Measurements from ENCODE around the gene VAV3.
A peak's percentile ranks its signal among the peaks of the same experiment; 100 is the strongest.
"Not testable (repeated sequence)": the region's sequence is repeated elsewhere in the genome, so short reads cannot be mapped to it uniquely, and the experiment has no call there.

VAV3 gene

DNA sequence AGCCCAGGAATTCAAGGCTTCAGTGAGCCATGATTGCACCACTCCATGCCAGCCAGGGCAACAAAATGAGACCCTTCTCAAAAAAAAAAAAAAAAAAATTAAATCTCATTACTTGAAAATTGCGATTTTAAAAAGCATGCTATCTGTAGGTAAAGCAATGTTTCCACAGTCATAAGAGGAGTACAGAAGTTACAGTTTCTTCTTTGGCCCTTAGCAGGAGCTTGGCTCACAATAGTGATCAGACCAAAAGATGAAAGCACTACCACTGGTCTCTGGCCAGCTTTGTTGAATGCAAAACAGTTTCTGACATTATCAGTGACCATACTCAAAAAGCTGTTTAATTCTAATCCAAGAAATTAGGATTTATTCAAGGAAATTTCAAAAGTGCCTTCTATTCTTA, 31.2 kb downstream of the VAV3 start:
- DNase-seq = no peak

DNA sequence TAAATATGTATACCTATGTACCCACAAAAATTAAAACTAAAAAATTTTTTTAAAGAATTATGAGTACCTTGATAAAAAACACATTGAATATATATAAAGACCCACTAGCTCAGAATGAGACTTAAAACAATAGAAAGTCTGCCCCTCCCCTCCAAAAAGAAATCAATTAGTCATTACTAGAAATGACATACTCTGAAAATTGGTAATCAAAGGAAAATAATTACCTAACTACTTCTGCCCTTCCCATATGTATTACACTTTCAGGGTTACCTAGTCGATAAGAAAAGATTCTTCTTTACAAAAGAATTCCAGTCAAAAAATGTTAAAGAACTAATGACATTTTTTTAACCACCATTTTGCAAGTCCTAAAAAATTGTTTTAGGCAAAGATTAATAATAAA, 34.7 kb downstream of the VAV3 start:
- no peak for DNase-seq

DNA sequence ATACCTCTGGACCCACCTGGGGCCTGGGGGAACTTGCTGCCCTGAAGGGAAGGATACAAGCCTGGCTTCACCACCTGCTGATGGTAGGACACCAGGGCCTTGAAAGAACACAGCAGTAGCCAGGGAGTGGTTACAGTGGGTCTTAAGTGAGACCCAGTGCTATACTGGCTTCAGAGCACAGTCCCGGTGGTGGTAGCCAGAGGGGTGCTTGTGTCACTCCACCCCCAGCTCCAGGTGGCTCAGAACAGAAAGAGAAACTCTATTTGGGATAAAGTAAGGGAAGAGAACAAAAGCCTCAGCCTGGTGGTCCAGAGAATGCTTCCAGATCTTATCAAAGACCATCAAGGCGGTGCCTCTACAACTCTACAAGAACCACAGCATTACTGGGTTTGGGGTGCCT, 37.2 kb downstream of the VAV3 start:
- no peak for DNase-seq

DNA sequence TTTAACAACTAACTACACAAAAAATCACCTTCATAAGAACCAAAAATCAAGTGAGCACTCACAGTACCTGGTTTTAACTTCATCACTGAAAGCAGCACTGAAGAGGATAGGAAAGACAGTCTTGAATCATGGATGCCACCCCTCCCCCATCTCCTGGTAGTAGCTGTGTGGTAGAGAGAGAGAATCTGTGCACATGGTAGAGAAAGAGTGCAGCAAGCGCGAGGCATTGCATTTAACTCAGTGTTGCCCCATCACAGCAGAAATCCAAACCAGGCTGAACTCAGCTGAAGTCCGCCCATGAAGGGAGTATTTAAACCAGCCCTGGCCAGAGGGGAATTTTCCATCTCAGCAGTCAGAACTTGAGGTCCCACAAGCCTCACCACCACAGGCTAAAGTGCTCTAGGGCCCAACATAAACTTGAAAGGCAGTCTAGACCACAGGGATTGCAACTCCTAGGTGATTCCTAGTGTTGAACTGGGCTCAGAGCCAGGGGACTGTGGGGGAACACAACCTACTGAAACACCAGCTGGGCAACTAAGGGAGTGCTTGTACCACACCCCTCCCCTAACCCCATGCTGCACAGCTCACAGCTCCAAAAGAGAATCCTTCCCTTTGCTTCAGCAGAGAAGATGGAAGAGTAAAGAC, 38.4 kb downstream of the VAV3 start:
- DNase-seq = peak; percentile 54

DNA sequence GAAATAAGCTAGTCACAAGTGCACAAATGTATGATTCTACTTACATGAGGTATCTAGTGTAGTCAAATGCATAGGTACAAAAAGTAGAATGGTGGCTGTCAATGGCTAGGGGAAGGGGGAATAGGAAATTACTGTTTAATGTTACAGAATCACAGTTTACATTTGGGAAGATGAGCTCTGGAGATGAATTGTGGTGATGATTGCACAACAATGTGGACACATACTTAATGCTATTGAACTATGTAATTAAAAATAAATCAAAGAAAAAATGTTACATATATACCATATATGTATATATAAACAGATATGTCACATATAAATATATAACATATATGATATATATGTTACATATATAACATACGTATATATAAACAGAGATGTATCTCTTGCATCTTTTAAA, 39.4 kb downstream of the VAV3 start:
- DNase-seq = no peak

DNA sequence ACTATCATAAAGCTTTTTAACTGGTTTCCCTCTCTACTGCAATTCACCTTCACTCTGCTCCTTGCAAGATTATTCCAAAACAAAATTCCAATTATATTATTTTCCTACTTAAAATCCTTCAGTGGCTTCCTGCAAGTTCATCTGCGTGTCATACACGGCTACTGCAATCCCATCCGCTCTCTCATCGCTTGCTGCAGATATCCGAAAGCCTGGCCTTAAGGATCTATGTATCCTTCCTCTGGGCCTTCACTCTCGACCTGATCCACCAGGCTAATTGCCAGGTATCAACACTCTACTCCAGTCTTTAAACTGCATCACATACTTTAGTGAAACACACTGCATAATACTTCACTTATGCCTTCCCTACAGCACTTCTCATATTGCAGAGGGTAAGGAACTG, 44.0 kb downstream of the VAV3 start:
- DNase-seq = no peak

DNA sequence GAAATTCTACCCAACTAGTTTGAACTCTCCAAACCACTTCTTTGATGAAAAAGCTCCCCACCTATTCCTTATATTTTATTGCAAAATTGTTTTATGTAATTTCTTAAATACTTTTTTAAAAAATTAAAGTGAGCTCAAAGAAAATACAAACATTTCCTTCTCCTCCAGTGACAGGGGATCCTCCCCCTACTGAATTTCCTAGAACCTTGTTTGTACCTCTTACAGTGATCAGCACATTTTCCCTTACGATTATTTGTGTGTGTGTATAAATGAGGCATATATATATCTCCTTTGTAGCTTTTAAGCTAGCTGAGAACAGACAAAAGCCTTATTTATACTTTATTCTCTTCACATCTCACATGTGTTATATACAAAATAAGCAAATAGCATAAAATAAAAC, 44.4 kb downstream of the VAV3 start:
- no peak for DNase-seq

DNA sequence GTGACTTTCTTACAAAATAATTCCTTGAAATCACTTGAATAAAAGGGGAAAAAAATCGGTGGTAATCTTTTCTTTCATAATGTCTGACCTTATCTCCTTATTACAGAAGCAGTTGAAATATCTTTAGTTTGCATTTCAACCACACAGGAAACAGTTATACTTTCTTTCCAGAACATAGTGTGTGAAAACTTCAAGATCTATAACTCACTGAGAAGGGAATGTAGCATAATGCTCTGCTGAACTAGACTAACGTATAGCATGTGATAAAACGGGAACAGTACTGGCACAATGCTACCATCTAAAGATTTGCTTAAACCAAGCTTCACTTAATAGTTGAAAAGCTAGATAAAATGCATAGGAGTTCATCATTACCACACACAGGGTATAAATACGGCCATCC, 45.0 kb downstream of the VAV3 start:
- DNase-seq = peak; percentile 42

DNA sequence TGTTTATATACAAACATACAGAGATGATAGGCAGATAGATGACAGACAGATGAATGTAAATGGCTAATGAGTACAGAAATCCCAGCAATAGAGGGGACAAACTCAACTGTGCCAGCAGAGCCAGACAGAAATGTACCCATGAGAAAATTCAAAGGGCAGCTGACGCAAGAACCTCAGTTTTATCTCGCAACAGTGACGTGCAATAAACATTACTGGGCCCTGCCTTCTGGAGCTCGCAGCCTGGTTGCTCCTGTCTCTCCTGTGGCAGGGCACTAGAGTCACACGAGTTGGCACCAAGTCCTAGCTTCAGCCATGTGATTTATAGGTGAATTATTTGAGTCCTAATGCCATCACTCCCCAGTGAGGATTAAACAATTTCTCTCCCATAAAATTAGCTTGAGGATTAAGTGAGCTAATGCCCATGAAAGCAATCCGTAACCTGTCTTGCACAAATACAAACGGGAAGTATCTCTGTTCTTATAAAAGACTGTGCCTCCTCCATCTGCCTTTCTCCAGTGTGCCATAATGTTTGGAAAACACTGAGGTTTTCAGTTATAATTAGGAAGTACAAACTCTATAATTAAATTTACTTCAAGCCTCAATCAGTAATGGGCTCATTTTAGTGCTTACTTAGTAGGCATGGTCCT, 50.7 kb downstream of the VAV3 start:
- peak; percentile 22 for DNase-seq

DNA sequence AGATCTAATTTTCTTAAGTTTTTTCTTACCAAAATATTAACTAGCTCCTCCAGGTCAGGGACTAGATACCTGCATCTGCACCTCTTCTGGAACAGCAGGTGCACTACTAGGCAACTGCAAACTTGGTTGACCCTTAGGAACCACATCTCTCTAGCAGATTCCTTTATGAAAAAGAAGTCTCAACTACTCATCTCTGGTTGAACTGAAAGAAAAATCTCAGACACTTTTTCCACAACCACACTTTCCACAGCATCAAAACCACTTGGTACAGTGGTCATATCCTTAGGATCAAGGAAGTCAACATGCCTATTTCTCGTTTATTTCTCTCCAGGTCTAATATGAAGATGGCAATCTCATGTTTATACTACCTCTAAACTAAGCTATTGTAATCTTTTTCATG, 52.3 kb downstream of the VAV3 start:
- no peak for DNase-seq

DNA sequence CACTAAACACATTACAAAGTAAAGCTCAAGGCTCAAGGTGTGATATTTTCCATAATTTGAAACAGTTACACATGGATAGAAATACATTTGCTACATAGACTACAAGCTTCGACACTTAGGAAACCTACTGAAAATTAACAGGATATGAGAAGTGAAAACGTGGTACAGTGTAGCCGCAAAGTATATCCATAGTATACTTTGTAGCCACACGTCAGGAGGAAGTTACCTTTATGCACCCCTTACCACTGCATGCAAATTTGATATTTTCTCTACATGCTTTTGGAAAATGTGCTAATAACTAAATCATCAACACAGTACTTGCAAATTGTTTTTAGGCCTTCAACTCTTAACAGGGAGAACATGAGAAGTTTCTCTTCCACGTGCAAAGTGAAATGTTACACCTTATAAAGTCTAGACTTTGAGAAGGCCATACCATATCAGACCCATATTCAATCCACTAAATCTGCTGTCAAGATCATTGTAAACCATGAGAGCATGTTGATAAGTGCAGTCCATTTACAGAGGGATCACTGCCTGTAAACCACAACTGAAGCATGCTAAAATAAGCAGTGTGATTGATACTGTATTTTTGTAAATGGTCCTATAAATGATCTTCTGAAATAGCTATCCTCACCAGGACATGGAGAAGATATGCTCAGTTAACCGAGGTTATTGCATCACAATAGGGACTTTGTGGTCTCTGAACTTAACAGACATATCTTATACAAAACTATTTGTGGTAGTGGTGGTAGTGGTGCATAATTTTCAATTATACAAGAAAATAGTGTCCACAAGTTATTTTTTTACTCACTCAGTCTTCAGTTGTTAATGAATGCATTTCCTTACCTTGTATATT, 64.7 kb downstream of the VAV3 start:
- DNase-seq = peak; percentile 44

DNA sequence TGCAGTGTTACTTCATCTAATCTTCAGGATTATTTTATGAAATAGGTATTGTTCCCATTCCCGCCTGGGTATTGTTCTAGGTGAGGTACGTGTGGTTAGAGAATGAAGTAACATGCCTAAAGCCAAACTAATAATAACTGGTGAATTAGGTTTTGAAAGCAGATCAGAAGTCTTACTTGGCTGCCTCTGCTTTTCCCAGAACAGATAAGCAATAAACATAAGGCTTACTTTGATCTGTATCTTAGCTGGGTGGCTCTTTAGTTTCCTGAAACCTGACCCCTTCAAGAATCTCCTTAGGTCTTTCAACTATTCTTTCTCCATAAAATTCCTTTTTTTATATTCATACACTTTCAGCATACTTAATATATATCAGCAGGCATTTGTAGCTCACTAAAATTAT, 65.3 kb downstream of the VAV3 start:
- DNase-seq = no peak

DNA sequence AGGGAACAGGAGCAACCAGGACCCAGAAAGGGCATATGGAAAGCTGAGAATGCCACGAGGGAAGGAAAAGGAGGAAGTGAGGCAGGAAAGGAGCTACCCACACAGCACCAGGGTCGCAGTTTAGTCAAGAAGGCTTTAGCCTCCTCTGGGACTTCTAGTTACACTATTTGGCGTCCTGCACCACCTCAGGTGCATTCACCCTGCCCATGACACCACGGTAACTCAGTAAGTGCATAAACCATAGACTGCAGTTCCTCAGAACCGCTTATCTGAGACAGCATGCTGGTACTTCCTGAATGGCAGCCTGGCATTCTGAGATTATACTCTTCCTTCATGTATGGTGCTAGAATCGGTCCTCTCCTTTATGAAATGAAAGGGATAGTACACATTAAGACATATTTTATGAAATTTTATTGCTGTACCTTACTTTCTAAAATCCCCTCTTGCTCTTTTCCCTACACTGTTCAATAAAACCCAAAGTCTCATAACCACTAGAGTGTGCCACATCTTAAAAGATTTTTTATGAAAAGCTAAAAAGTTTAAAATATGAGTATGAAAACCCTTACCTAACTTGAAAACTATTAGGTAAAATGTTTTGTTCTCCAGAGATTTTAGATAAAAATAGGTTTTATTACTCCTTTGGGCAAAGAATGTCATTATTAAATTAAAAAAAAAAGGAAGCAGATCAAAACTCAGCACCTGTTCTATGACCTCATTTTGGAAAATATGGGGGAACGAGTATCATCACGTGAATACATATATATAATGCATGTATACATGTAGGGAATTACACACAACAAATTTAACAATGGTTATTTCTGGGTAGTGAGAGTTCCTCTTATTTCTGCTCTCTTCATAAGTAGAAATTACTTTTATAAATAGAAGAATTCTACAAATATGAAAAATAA, 67.3 kb downstream of the VAV3 start:
- DNase-seq = peak; percentile 35

DNA sequence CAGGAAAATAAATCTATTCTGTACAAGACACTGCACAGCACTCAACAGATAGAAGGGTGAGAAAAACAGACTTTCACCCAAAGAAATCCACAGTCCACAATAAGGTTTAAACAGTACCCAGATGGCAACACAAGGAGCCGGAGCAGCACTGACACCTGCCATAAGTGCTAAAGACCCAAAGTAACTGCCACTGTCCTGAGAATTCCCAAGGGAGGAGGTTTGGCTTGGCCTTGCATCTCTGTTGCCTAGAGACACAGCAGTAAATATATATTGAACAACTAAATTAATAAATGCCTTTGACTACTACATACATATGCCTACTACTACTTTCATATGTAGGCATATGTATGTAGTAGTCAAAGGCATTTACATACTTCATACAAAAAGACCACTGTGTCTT, 68.0 kb downstream of the VAV3 start:
- no peak for DNase-seq

DNA sequence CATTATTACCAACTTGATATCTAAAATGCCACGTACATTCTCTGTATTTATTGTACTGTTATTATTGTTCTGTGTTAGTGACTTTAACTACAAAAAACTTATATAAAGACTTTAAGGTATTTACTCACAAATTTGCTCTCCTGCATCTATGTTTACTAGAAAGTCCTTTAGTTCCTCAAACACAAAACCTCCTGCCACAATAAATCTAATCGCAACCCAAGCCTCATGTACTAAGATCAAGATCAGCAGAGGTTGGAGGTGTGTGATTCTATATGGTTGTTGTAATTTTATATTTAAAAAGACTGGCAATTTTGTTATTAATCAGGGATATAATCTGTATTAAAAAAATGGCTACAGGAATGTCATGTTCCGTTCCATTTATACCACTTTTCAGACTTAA, 68.6 kb downstream of the VAV3 start:
- DNase-seq = no peak

DNA sequence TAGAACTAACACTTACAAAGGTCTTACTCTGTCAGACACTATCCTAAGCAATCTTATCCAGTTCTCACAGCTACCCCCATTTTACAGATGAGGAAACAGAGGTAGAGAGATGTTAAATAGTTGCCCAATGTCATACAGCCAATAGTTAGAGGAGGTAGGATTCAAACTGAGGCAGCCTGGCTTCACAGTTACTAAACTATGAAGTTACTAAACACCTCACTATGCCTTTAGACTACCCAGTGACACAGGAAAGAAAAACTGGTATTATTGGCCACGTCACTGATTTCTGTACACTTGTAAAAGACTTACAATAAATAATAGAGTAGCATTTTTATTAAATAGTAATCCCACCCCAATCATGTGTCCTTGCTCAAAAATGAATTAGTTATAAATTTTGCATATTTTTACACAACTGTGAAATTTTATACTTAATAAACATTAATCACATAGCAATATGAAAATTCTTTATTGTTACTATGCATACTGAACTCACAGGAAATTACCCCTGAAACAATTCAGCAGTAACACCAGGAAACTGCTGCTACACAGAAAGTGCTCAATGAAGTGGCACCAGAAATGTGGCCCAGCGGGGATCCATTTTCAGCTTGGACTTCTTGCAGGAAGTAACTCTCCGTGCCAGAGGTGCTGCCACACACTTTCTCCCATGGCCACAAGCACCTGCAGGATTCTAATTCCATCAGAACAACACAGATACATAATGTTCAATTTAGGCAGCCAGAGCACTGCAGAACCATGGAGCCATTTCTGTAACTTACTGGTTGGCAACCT, 69.4 kb downstream of the VAV3 start:
- no peak for DNase-seq

DNA sequence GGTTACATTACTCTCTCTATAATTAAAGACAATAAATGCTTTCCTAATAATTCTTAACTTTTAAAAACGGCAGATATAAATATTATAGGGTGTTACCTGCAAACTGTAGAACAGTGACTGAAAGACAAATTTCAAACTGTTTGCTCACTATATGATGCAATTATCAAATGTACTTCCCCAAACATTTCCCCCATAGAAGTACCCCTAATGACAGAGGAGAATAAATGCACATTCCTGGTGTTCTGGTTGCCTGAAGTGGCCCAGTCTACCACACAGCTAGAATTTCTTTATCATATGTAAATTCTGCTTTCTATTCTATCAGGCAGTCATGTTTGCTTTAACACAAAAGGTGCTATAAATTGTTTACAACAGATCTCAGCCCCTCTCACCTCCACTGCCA, 70.4 kb downstream of the VAV3 start:
- peak; percentile 20 for DNase-seq

DNA sequence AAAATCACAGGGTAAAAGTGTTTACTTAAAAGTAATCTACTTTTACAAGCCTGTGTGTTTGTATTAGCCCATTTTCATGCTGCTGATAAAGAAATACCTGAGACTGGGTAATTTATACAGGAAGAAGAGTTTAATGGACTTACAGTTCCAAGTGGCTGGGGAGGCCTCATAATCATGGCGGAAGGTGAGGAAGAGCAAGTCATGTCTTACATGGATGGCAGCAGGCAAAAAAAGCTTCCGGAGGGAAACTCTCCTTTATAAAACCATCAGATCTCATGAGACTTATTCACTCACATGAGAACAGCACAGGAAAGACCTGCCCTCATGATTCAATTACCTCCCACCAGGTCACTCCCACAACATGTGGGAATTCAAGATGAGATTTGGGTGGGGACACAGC, 71.6 kb downstream of the VAV3 start:
- not testable (repeated sequence) for DNase-seq

DNA sequence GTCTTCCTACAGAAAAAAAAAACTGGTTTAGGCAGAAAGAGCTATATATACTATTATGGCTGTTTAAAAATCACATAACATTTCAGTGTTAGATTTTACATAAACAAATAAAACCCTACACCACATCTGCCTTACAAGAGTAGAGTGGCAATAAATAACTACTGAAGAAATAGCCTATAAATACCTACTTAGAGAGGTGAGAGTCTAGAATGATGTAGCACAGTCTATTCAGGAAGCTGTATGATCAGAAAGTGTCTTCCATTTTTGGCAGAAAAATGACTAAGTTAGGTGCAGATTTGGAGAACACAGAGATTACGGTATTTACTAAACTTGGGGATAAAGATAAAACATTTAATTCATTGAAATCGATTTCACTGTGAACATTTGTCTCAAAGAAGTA, 75.5 kb downstream of the VAV3 start:
- no peak for DNase-seq

DNA sequence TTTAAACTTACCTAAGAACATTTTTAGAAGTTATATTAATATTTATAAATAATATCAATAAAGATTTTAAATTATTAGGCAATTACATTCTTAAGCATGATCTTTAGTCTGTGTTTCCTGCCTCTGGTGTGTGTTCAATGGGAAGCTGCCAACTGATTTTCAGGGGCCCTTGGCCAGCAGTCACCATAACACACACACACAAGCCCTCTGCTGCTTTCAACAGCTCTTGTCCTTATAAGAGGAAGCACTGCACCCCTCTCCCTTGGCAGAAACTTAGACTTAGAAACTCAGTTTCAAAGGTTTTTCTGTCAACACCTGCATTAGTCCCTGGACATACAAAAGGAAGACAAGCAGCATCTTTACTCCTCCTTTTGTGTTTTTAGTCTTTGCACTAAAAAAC, 81.4 kb downstream of the VAV3 start:
- peak; percentile 32 for DNase-seq

DNA sequence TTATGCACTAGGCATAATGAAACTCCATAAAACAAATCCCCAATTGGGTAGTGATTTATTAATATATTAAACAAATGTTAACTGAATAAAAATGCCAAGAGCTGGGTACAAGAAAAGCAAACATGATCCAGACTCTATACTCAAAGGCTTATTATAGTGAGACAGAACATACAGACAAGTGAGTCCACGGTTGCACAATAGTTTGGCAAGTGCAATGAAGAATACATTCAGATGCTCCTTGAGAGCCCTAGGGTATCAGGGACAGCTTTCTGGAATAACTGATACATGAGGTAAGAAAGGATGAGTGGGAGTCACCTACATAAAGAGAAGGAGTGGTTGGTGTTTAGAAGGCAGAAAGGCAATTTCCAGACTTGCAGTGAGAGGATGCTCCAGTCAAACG, 85.1 kb downstream of the VAV3 start:
- no peak for DNase-seq

DNA sequence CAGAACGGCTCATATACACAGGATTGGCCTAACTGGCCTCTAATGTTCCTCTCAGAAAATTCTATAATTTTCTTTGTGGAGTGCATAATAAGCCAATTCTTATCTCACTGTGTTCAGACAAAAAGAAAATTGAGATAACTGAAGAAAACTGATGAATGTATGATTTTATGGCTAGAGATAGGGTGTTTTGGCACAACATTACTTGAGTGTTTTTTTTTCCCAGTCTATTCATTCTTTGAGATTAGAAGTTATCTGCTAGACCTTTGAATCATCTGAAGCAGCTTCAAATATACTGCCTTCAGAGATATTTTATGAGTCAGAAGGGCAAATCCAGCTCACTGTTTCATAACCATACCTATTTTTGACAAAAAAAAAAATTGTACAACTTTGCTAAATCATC, 85.6 kb downstream of the VAV3 start:
- no peak for DNase-seq

All from MV-4-11 (cell line).